Lung (tissue), 12 donors: ENCODE results near the gene TSEN2. TPM values are rescaled to one million over a fixed set of nuclear protein-coding genes. Genes with fewer than 3 reads are reported as not detected.

Experiments used
- ATAC-seq: fragments of 200-7000 bp; cut with Tn5 transposase; one replicate; pipeline ENCODE4 v1.9.1; 2020; ENCODE audit warnings: moderate number of reproducible peaks; ENCODE audit not compliant: insufficient read depth, low FRiP score
- DNase-seq, 3 donors: peaks; one replicate each; pipeline ENCODE4 v3.0.0-alpha.2; 2013 to 2017
- H3K27ac ChIP-seq, 2 donors: one replicate each; pipeline ENCODE4 v1.5.1; 2013; ENCODE audit warnings: mild to moderate bottlenecking in 2 of 2, moderate library complexity in 2 of 2, control low read depth in 1 of 2, inconsistent platforms in 1 of 2, low read depth in 1 of 2, low read length in 1 of 2
- H3K27me3 ChIP-seq, 3 donors: one replicate each; pipeline ENCODE4 v1.5.1; 2013; ENCODE audit warnings: low read length in 2 of 3; ENCODE audit not compliant: control insufficient read depth in 3 of 3, insufficient read depth in 3 of 3
- H3K36me3 ChIP-seq, 4 donors: one replicate each; pipeline ENCODE4 v1.5.1; 2013; ENCODE audit warnings: low read length in 4 of 4, mild to moderate bottlenecking in 1 of 4, moderate library complexity in 1 of 4; ENCODE audit not compliant: control insufficient read depth in 4 of 4, insufficient read depth in 4 of 4
- H3K4me1 ChIP-seq, 5 donors: one replicate each; pipeline ENCODE4 v1.5.1; 2013; ENCODE audit warnings: low read length in 5 of 5, mild to moderate bottlenecking in 2 of 5, moderate library complexity in 1 of 5; ENCODE audit not compliant: control insufficient read depth in 5 of 5, insufficient read depth in 5 of 5
- H3K4me3 ChIP-seq: one replicate; pipeline ENCODE4 v1.5.1; 2013; ENCODE audit warnings: mild to moderate bottlenecking, control low read depth, moderate library complexity
- H3K9ac ChIP-seq, 2 donors: one replicate each; pipeline ENCODE4 v1.5.1; 2013; ENCODE audit warnings: low read length in 2 of 2, control low read depth in 1 of 2; ENCODE audit not compliant: insufficient read depth in 1 of 2
- H3K9me3 ChIP-seq, 4 donors: one replicate each; pipeline ENCODE4 v1.5.1; 2013; ENCODE audit warnings: low read length in 3 of 4, mild to moderate bottlenecking in 1 of 4, moderate library complexity in 1 of 4; ENCODE audit not compliant: control insufficient read depth in 4 of 4, insufficient read depth in 3 of 4
- CTCF ChIP-seq: IDR thresholded peaks from 2 replicates; pipeline ENCODE4 v1.5.1; 2012; ENCODE audit warnings: mild to moderate bottlenecking; ENCODE audit errors: control extremely low read depth, extremely low read depth
- WGBS, 2 donors: extraction: QIAGEN DNeasy Blood & Tissue Kit; methylation state at CpG; one replicate each; pipeline ENCODE4 v1.1.7; 2013; 5-methylcytosine and 5-hydroxymethylcytosine counted together
- polyA plus RNA-seq, 2 donors: library from polyadenylated mRNA; stranded (reverse); fragments of 200-250 nt; gene quantifications; one replicate each; pipeline ENCODE4 v1.2.1, GENCODE V29; 2013
- total RNA-seq, 2 donors: library from RNA; depleted of rRNA in 1 of 2; stranded (reverse); fragments of >200 nt in 1 of 2; gene quantifications; one replicate each; pipeline ENCODE4 v1.2.1, GENCODE V29; 2014 to 2021
- donor health status: control.
- donor health status: control.
- donor health status: Bipolar disorder and iron deficiency.
- donor health status: healthy.
- donor health status: DM: yes; HTN: yes; CAD: no.

Gene TSEN2
- total and polyA plus RNA-seq, 4 donors, result 9.0 to 16.7 (median 15.6) TPM

GRCh38 chr3:12578742-12579141 is 94.5 kb downstream of the TSEN2 start:
- Histone ChIP-seq H3K9ac (no peak overlapping the region), H3K4me1 (peaks cover 0 to 15% (median 4%) of the 10 kb centered on the region in 5 donors), H3K9me3 (no peaks in the 10 kb centered on the region), H3K36me3 (peaks cover 23 to 62% (median 49%) of the 10 kb centered on the region in 4 donors), H3K27me3 (no peaks in the 10 kb centered on the region), H3K4me3 (no peak overlapping the region), H3K27ac (no peak overlapping the region)
- ATAC-seq (no peak), DNase-seq (no peak)
- no peak for TF ChIP-seq CTCF
- 91 to 92% methylated on average over 2 of the region's 2 CpGs for WGBS, 2 donors

GRCh38 chr3:12579456-12579855 is 95.2 kb downstream of the TSEN2 start:
- TF ChIP-seq CTCF, result no peak
- WGBS, 2 donors, result 67 to 80% methylated on average over 3 of the region's 3 CpGs
- ATAC-seq (no peak), DNase-seq (no peak)
- no peak overlapping the region for H3K9ac ChIP-seq
- H3K36me3 ChIP-seq, result peaks cover 30 to 62% (median 50%) of the 10 kb centered on the region in 4 donors
- no peak overlapping the region for H3K4me3 ChIP-seq
- no peaks in the 10 kb centered on the region for H3K27me3 ChIP-seq
- H3K9me3 ChIP-seq, result no peaks in the 10 kb centered on the region
- H3K27ac ChIP-seq, result peak overlapping the region in 1 of 2 donors; percentile 32
- H3K4me1 ChIP-seq, result peaks cover 0 to 8% (median 4%) of the 10 kb centered on the region in 5 donors

- TF ChIP-seq CTCF, result no peak
- peak overlapping the region in 1 of 2 donors; percentile 32 for H3K27ac ChIP-seq
- H3K36me3 ChIP-seq, result peaks cover 33 to 62% (median 50%) of the 10 kb centered on the region in 4 donors
- H3K4me3 ChIP-seq, result no peak overlapping the region
- no peaks in the 10 kb centered on the region for H3K27me3 ChIP-seq
- peaks cover 0 to 4% (median under 1%) of the 10 kb centered on the region in 5 donors for H3K4me1 ChIP-seq
- WGBS, 2 donors, result 29 to 44% methylated on average over 3 of the region's 3 CpGs
- DNase-seq, result no peak
- no peak overlapping the region for H3K9ac ChIP-seq
- no peaks in the 10 kb centered on the region for H3K9me3 ChIP-seq
- no peak for ATAC-seq
Measured at GRCh38 chr3:12579905-12580304, 95.6 kb downstream of the TSEN2 start.

- no peak overlapping the region for H3K9ac ChIP-seq
- H3K27ac ChIP-seq, result no peak overlapping the region
- 86 to 88% methylated on average over 4 of the region's 4 CpGs for WGBS, 2 donors
- no peaks in the 10 kb centered on the region for H3K9me3 ChIP-seq
- TF ChIP-seq CTCF, result no peak
- ATAC-seq (no peak), DNase-seq (no peak)
- peaks cover 22 to 61% (median 50%) of the 10 kb centered on the region in 4 donors for H3K36me3 ChIP-seq
- no peaks in the 10 kb centered on the region for H3K27me3 ChIP-seq
- H3K4me1 ChIP-seq, result peaks cover 0 to 4% (median 0%) of the 10 kb centered on the region in 5 donors
- H3K4me3 ChIP-seq, result no peak overlapping the region
Measured at GRCh38 chr3:12582730-12583129, 98.5 kb downstream of the TSEN2 start.
